SU-DHL-6 (cell line): Measurements from ENCODE around the gene YBX2.

Experiments
- EZH2phosphoT487 ChIP-seq: fragments of 200-600 bp; sonication (generic), shearing (Covaris generic); conservative IDR thresholded peaks from 2 replicates; pipeline ENCODE4 v1.6.1; 2018; ENCODE audit warnings: mild to moderate bottlenecking, antibody characterized with exemption, low read length, moderate library complexity, mixed read lengths
- TF ChIP-seq, protein P1 (sequence below): fragments of 200-600 bp; sonication (generic); IDR thresholded peaks from one replicate; pipeline ENCODE4 v1.5.1; 2017; ENCODE audit warnings: antibody characterized with exemption, mild to moderate bottlenecking, low read length, moderate library complexity; ENCODE audit not compliant: insufficient read depth, poor library complexity, severe bottlenecking

GRCh38 chr17:7321466-7321865, 27.0 kb upstream of the YBX2 start:
- TF ChIP-seq, protein P1, sequence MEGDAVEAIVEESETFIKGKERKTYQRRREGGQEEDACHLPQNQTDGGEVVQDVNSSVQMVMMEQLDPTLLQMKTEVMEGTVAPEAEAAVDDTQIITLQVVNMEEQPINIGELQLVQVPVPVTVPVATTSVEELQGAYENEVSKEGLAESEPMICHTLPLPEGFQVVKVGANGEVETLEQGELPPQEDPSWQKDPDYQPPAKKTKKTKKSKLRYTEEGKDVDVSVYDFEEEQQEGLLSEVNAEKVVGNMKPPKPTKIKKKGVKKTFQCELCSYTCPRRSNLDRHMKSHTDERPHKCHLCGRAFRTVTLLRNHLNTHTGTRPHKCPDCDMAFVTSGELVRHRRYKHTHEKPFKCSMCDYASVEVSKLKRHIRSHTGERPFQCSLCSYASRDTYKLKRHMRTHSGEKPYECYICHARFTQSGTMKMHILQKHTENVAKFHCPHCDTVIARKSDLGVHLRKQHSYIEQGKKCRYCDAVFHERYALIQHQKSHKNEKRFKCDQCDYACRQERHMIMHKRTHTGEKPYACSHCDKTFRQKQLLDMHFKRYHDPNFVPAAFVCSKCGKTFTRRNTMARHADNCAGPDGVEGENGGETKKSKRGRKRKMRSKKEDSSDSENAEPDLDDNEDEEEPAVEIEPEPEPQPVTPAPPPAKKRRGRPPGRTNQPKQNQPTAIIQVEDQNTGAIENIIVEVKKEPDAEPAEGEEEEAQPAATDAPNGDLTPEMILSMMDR: no peak
- no peak for TF ChIP-seq EZH2phosphoT487
